Thoracic aorta (tissue), 2 donors: Measurements from ENCODE around the gene HS6ST3. TPM values are rescaled to one million over a fixed set of nuclear protein-coding genes. Genes with fewer than 3 reads are reported as not detected.

Experiments
- ATAC-seq: fragments of 150-250 bp; one replicate; pipeline ENCODE4 v1.8.0; 2017; ENCODE audit warnings: low read depth; ENCODE audit not compliant: insufficient number of reproducible peaks, low FRiP score
- DNase-seq: peaks from one replicate; pipeline ENCODE4 v3.0.0-alpha.2; 2020; ENCODE audit warnings: low spot score
- H3K27ac ChIP-seq, 2 donors: fragments of 200-600 bp; sonication (generic); 1 replicate in 1 of 2; 2 replicates in 1 of 2; pipeline ENCODE4 v1.5.1; 2016; ENCODE audit warnings: mild to moderate bottlenecking in 2 of 2, moderate library complexity in 2 of 2
- H3K27me3 ChIP-seq: fragments of 200-600 bp; sonication (generic); replicated peaks from 2 replicates; pipeline ENCODE4 v1.6.0; 2016; ENCODE audit warnings: mild to moderate bottlenecking; ENCODE audit not compliant: insufficient read depth
- H3K36me3 ChIP-seq: fragments of 200-600 bp; sonication (generic); one replicate; pipeline ENCODE4 v1.5.1; 2016
- H3K4me1 ChIP-seq, 2 donors: fragments of 200-600 bp; sonication (generic); 1 replicate in 1 of 2; 2 replicates in 1 of 2; pipeline versions ENCODE4 v1.5.1 to v1.6.0; 2016; ENCODE audit warnings: low read depth in 2 of 2, mild to moderate bottlenecking in 1 of 2; ENCODE audit not compliant: control insufficient read depth in 1 of 2
- H3K4me3 ChIP-seq: fragments of 200-600 bp; sonication (generic); 2 replicates; pipeline ENCODE4 v1.5.1; 2016; ENCODE audit warnings: mild to moderate bottlenecking
- H3K9me3 ChIP-seq: fragments of 200-600 bp; sonication (generic); 2 replicates; pipeline ENCODE4 v1.5.1; 2016
- CTCF ChIP-seq: fragments of 200-600 bp; sonication (generic); IDR thresholded peaks from one replicate; pipeline ENCODE4 v1.5.1; 2019; ENCODE audit warnings: antibody characterized with exemption
- total RNA-seq, 2 donors: library from RNA; depleted of rRNA; stranded (reverse); fragments of >200 nt; gene quantifications; one replicate each; pipeline versions ENCODE4 v1.1.0 to v1.2.3, GENCODE V29; 2016

The HS6ST3 gene
- total RNA-seq, 2 donors from 2014 or later, result 1.1 to 1.8 TPM

GRCh38 chr13:96238241-96238640 lies 148.3 kb downstream of the HS6ST3 start:
- no peaks in the 10 kb centered on the region for H3K36me3 ChIP-seq

GRCh38 chr13:96238861-96239260 lies 149.0 kb downstream of the HS6ST3 start:
- no peak for ATAC-seq
- no peaks in the 10 kb centered on the region for H3K9me3 ChIP-seq

More at GRCh38 chr13:96238241-96238640, 148.3 kb downstream of the HS6ST3 start:
- TF ChIP-seq CTCF, result no peak
- ATAC-seq (no peak), DNase-seq (no peak)
- no peaks in the 10 kb centered on the region for H3K4me1 ChIP-seq
- H3K4me3 ChIP-seq, result no peak overlapping the region
- H3K27ac ChIP-seq, result no peak overlapping the region
- H3K27me3 ChIP-seq, result no peaks in the 10 kb centered on the region
- H3K9me3 ChIP-seq, result no peaks in the 10 kb centered on the region

GRCh38 chr13:96243376-96243775 lies 153.5 kb downstream of the HS6ST3 start:
- DNase-seq, result no peak
- TF ChIP-seq CTCF, result no peak
- H3K27me3 ChIP-seq, result no peaks in the 10 kb centered on the region

More at GRCh38 chr13:96238861-96239260, 149.0 kb downstream of the HS6ST3 start:
- Histone ChIP-seq H3K27ac (no peak overlapping the region), H3K4me3 (no peak overlapping the region), H3K27me3 (no peaks in the 10 kb centered on the region), H3K4me1 (no peaks in the 10 kb centered on the region), H3K36me3 (no peaks in the 10 kb centered on the region)
- no peak for DNase-seq
- TF ChIP-seq CTCF, result no peak

GRCh38 chr13:96248103-96248502 lies 158.2 kb downstream of the HS6ST3 start:
- no peak for ATAC-seq
- TF ChIP-seq CTCF, result no peak

More at GRCh38 chr13:96243376-96243775, 153.5 kb downstream of the HS6ST3 start:
- H3K27ac ChIP-seq, result no peak overlapping the region
- no peaks in the 10 kb centered on the region for H3K36me3 ChIP-seq
- no peak for ATAC-seq
- no peaks in the 10 kb centered on the region for H3K4me1 ChIP-seq
- H3K9me3 ChIP-seq, result no peaks in the 10 kb centered on the region
- H3K4me3 ChIP-seq, result no peak overlapping the region

GRCh38 chr13:96248996-96249395 lies 159.1 kb downstream of the HS6ST3 start:
- DNase-seq, result no peak
- Histone ChIP-seq H3K27me3 (no peaks in the 10 kb centered on the region), H3K9me3 (no peaks in the 10 kb centered on the region), H3K4me3 (no peak overlapping the region), H3K27ac (no peak overlapping the region), H3K4me1 (no peaks in the 10 kb centered on the region), H3K36me3 (no peaks in the 10 kb centered on the region)
- no peak for TF ChIP-seq CTCF
- no peak for ATAC-seq

More at GRCh38 chr13:96248103-96248502, 158.2 kb downstream of the HS6ST3 start:
- Histone ChIP-seq H3K9me3 (no peaks in the 10 kb centered on the region), H3K27me3 (no peaks in the 10 kb centered on the region), H3K27ac (no peak overlapping the region), H3K36me3 (no peaks in the 10 kb centered on the region), H3K4me3 (no peak overlapping the region), H3K4me1 (no peaks in the 10 kb centered on the region)
- no peak for DNase-seq
